GM19397 (cell line): ENCODE measurements around the gene ARHGAP45.

Experiments
- ATAC-seq: cut with Tn5 transposase; IDR thresholded peaks from one replicate; pipeline ENCODE4 v1.9.1; 2021; ENCODE audit warnings: mild to moderate bottlenecking, moderate library complexity; ENCODE audit not compliant: unreplicated experiment

Gene ARHGAP45

GRCh38 chr19:1053176-1054101, 13.5 kb upstream of the ARHGAP45 start:
- ATAC-seq = no peak

GRCh38 chr19:1054102-1055027, 12.6 kb upstream of the ARHGAP45 start:
- ATAC-seq = no peak

GRCh38 chr19:1055028-1055425, 11.9 kb upstream of the ARHGAP45 start:
- no peak for ATAC-seq

- ATAC-seq = no peak
These were observed 10.9 kb upstream of the ARHGAP45 start for GRCh38 chr19:1055886-1056620.

GRCh38 chr19:1057176-1057855, 9.7 kb upstream of the ARHGAP45 start:
- no peak for ATAC-seq

- no peak for ATAC-seq
These were observed 8.9 kb upstream of the ARHGAP45 start for GRCh38 chr19:1058112-1058511.

- ATAC-seq = no peak
These were observed 6.3 kb upstream of the ARHGAP45 start for GRCh38 chr19:1060689-1061088.

GRCh38 chr19:1061987-1062386, 5.0 kb upstream of the ARHGAP45 start:
- ATAC-seq = no peak

- ATAC-seq = no peak
These were observed 4.5 kb upstream of the ARHGAP45 start for GRCh38 chr19:1062387-1063029.

- no peak for ATAC-seq
These were observed 3.7 kb upstream of the ARHGAP45 start for GRCh38 chr19:1063030-1063908.

- ATAC-seq = no peak
These were observed 2.9 kb upstream of the ARHGAP45 start for GRCh38 chr19:1063909-1064660.

- ATAC-seq = no peak
These were observed 2.0 kb upstream of the ARHGAP45 start for GRCh38 chr19:1064661-1065605.

GRCh38 chr19:1065606-1066109, 1.3 kb upstream of the ARHGAP45 start:
- no peak for ATAC-seq

GRCh38 chr19:1066251-1066747, 668 bp upstream of the ARHGAP45 start:
- ATAC-seq = no peak

- no peak for ATAC-seq
These were observed 482 bp downstream of the ARHGAP45 start for GRCh38 chr19:1067341-1067957.
